Measurements from ENCODE around the gene QPCT.
"Not testable (repeated sequence)": the region's sequence is repeated elsewhere in the genome, so short reads cannot be mapped to it uniquely, and the experiment has no call there.

QPCT gene

GRCh38 chr2:37378411-37378810 is 34.0 kb downstream of the QPCT start:
- DNase-seq (ENCODE audit: low spot score): no peak
- ATAC-seq (ENCODE audit: low read depth): peak; percentile 94
- Histone ChIP-seq H3K36me3 (ENCODE audit: low read depth) (no peaks in the 10 kb centered on the region), H3K4me3 (ENCODE audit: severe bottlenecking) (no peak overlapping the region), H3K9me3 (ENCODE audit: severe bottlenecking) (no peaks in the 10 kb centered on the region), H3K4me1 (ENCODE audit: insufficient read depth, poor library complexity, severe bottlenecking) (peaks cover 22% of the 10 kb centered on the region), H3K27ac (ENCODE audit: poor library complexity, severe bottlenecking) (no peak overlapping the region), H3K27me3 (ENCODE audit: insufficient read depth, poor library complexity, severe bottlenecking) (no peaks in the 10 kb centered on the region)
- TF ChIP-seq, protein P1, sequence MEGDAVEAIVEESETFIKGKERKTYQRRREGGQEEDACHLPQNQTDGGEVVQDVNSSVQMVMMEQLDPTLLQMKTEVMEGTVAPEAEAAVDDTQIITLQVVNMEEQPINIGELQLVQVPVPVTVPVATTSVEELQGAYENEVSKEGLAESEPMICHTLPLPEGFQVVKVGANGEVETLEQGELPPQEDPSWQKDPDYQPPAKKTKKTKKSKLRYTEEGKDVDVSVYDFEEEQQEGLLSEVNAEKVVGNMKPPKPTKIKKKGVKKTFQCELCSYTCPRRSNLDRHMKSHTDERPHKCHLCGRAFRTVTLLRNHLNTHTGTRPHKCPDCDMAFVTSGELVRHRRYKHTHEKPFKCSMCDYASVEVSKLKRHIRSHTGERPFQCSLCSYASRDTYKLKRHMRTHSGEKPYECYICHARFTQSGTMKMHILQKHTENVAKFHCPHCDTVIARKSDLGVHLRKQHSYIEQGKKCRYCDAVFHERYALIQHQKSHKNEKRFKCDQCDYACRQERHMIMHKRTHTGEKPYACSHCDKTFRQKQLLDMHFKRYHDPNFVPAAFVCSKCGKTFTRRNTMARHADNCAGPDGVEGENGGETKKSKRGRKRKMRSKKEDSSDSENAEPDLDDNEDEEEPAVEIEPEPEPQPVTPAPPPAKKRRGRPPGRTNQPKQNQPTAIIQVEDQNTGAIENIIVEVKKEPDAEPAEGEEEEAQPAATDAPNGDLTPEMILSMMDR (IDR thresholded peaks at IDR 0.05; ENCODE audit: poor library complexity, severe bottlenecking): no peak

GRCh38 chr2:37379881-37380296 is 35.5 kb downstream of the QPCT start:
- TF ChIP-seq, protein P1 (IDR thresholded peaks at IDR 0.05; ENCODE audit: poor library complexity, severe bottlenecking): no peak
- H3K27ac ChIP-seq (ENCODE audit: poor library complexity, severe bottlenecking): no peak overlapping the region
- ATAC-seq (ENCODE audit: low read depth): no peak
- no peak overlapping the region for H3K4me3 ChIP-seq (ENCODE audit: severe bottlenecking)
- H3K36me3 ChIP-seq (ENCODE audit: low read depth): no peaks in the 10 kb centered on the region
- no peaks in the 10 kb centered on the region for H3K9me3 ChIP-seq (ENCODE audit: severe bottlenecking)
- H3K4me1 ChIP-seq (ENCODE audit: insufficient read depth, poor library complexity, severe bottlenecking): peaks cover 22% of the 10 kb centered on the region
- no peak for DNase-seq (ENCODE audit: low spot score)
- no peaks in the 10 kb centered on the region for H3K27me3 ChIP-seq (ENCODE audit: insufficient read depth, poor library complexity, severe bottlenecking)

DNA sequence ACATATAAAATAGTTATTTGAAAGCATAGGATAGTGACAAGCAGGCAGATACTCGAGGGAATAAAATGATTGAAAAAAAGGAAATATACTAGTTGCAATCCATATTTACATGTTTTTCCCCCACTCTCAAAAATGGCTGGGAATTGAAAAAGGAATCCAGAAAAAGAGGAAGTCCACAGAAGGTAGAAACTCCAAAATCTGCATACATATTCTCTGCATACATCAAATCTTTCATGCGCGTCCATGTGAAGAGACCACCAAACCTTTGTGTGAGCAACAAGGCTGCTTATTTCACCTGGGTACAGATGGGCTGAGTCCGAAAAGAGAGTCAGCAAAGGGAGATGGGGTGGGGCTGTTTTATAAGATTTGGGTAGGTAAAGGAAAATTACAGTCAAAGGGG is 36.4 kb downstream of the QPCT start:
- not testable (repeated sequence) for H3K27ac ChIP-seq (ENCODE audit: poor library complexity, severe bottlenecking); H3K9me3 ChIP-seq (ENCODE audit: severe bottlenecking)

GRCh38 chr2:37384261-37384660 is 39.8 kb downstream of the QPCT start:
- H3K4me1 ChIP-seq (ENCODE audit: insufficient read depth, poor library complexity, severe bottlenecking); H3K27ac ChIP-seq (ENCODE audit: poor library complexity, severe bottlenecking); DNase-seq (ENCODE audit: low spot score); H3K4me3 ChIP-seq (ENCODE audit: severe bottlenecking); H3K27me3 ChIP-seq (ENCODE audit: insufficient read depth, poor library complexity, severe bottlenecking); H3K9me3 ChIP-seq (ENCODE audit: severe bottlenecking); H3K36me3 ChIP-seq (ENCODE audit: low read depth); ATAC-seq (ENCODE audit: low read depth): not testable (repeated sequence)

More for the DNA sequence above, 36.4 kb downstream of the QPCT start:
- not testable (repeated sequence) for H3K27me3 ChIP-seq (ENCODE audit: insufficient read depth, poor library complexity, severe bottlenecking); H3K4me3 ChIP-seq (ENCODE audit: severe bottlenecking); ATAC-seq (ENCODE audit: low read depth); H3K36me3 ChIP-seq (ENCODE audit: low read depth); DNase-seq (ENCODE audit: low spot score)
- H3K4me1 ChIP-seq (ENCODE audit: insufficient read depth, poor library complexity, severe bottlenecking): peaks cover 22% of the 10 kb centered on the region

DNA sequence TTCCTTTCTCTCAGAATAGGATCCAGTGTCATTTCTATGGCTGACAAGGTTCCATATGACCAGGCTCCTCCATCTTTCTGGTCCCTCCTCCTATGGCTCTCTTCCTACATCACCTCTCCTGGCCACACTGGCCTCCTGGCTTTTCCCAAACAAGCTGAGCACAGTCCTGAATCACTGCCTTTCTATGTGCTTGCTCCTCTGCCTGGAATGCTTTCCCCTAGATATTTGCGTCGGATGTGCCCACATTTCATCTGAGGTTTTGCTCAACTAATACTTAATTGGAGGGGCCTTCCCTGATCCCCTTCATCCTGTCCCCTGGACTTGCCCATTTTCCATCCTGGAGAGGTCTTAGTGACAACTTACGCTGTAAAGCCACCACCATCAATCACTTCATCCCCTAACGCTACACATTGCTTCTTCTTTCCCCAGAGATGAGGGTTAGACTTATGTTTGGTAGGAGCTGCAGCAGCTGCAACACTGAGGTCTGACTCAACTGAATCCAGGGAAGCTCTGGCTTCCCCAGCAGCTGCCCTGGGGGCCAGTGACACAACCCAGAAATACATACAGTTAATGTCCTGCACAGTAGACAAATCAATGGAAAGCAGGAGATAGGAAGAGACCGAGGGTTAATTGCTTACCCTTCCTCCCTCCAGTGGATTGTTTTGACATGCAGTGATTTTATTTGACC is 42.9 kb downstream of the QPCT start:
- DNase-seq (ENCODE audit: low spot score): no peak
- TF ChIP-seq, protein P1 (IDR thresholded peaks at IDR 0.05; ENCODE audit: poor library complexity, severe bottlenecking): no peak

DNA sequence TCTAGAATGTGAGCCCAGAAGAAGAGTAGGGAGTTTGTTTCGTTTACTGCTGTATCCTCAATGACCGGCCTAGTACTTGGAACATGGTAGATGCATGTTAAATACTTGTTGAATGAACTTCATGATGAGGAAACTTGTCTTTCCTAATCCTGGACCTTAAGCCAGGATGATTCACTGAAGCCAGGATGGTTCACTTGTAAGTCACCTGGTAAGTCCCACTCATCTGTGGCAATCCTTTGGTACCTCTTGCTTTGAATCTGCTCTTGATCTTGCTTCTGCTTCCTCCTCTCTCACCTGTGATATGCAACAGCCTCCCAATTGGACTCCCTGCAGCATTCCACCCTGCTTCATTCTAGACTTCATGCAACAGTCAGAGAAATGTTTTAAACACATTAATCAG is 43.6 kb downstream of the QPCT start:
- Histone ChIP-seq H3K27me3 (ENCODE audit: insufficient read depth, poor library complexity, severe bottlenecking) (no peaks in the 10 kb centered on the region), H3K27ac (ENCODE audit: poor library complexity, severe bottlenecking) (peak overlapping the region; percentile 36), H3K36me3 (ENCODE audit: low read depth) (no peaks in the 10 kb centered on the region), H3K4me1 (ENCODE audit: insufficient read depth, poor library complexity, severe bottlenecking) (peaks cover 19% of the 10 kb centered on the region), H3K9me3 (ENCODE audit: severe bottlenecking) (no peaks in the 10 kb centered on the region), H3K4me3 (ENCODE audit: severe bottlenecking) (no peak overlapping the region)
- TF ChIP-seq, protein P1 (IDR thresholded peaks at IDR 0.05; ENCODE audit: poor library complexity, severe bottlenecking): no peak
- DNase-seq (ENCODE audit: low spot score) (no peak), ATAC-seq (ENCODE audit: low read depth) (peak; percentile 64)

More for the DNA sequence above, 42.9 kb downstream of the QPCT start:
- no peak overlapping the region for H3K4me3 ChIP-seq (ENCODE audit: severe bottlenecking)
- H3K4me1 ChIP-seq (ENCODE audit: insufficient read depth, poor library complexity, severe bottlenecking): peaks cover 19% of the 10 kb centered on the region
- H3K9me3 ChIP-seq (ENCODE audit: severe bottlenecking): no peaks in the 10 kb centered on the region
- no peaks in the 10 kb centered on the region for H3K27me3 ChIP-seq (ENCODE audit: insufficient read depth, poor library complexity, severe bottlenecking)
- no peaks in the 10 kb centered on the region for H3K36me3 ChIP-seq (ENCODE audit: low read depth)
- peak overlapping the region; percentile 36 for H3K27ac ChIP-seq (ENCODE audit: poor library complexity, severe bottlenecking)
- no peak for ATAC-seq (ENCODE audit: low read depth)

Data from RWPE2 (cell line).